Calu3 (cell line): ENCODE results near the gene SLC25A36. TPM values are rescaled to one million over a fixed set of nuclear protein-coding genes. Genes with fewer than 3 reads are reported as not detected.

ENCODE experiments used
- BruUV-seq: library from RNA; stranded (reverse); fragments of 400-500 nt; replicated peaks from 2 replicates; lab custom pipeline; 2021; lab: Mats Ljungman, UMichigan
- CTCF ChIA-PET: fragments of 300-600 bp; sonication (Branson Sonifier 250); formaldehyde crosslinking; loops from one replicate; lab custom pipeline; 2022; ENCODE audit warnings: antibody characterized with exemption; lab: Charles Lee
- DNase-seq: peaks from one replicate; pipeline ENCODE4 v3.0.0; 2022
- H3K27ac Mint-ChIP-seq: one replicate; pipeline ENCODE4 v1.8.0; 2022; ENCODE audit warnings: mixed read lengths; ENCODE audit not compliant: unreplicated experiment
- H3K27me3 Mint-ChIP-seq: one replicate; pipeline ENCODE4 v1.8.0; 2022; ENCODE audit warnings: mixed read lengths; ENCODE audit not compliant: unreplicated experiment
- H3K36me3 Mint-ChIP-seq: one replicate; pipeline ENCODE4 v1.8.0; 2022; ENCODE audit warnings: mild to moderate bottlenecking, moderate library complexity, mixed read lengths; ENCODE audit not compliant: insufficient read depth, unreplicated experiment
- H3K4me1 Mint-ChIP-seq: one replicate; pipeline ENCODE4 v1.8.0; 2022; ENCODE audit warnings: mild to moderate bottlenecking, low read depth, mixed read lengths; ENCODE audit not compliant: unreplicated experiment
- H3K4me3 Mint-ChIP-seq: one replicate; pipeline ENCODE4 v1.8.0; 2022; ENCODE audit warnings: mild to moderate bottlenecking, low read depth, moderate library complexity, mixed read lengths; ENCODE audit not compliant: unreplicated experiment
- H3K9me3 Mint-ChIP-seq: one replicate; pipeline ENCODE4 v1.8.0; 2022; ENCODE audit warnings: low read depth, mixed read lengths; ENCODE audit not compliant: unreplicated experiment
- intact Hi-C: fragments of 100-400 bp; cut with micrococcal nuclease; formaldehyde crosslinking; loops from one replicate; pipeline ENCODE4 v1.10.0; 2022; ENCODE audit not compliant: unreplicated experiment
- total RNA-seq: library from RNA; stranded (reverse); gene quantifications from 2 replicates; pipeline ENCODE4 v1.2.3, GENCODE V29; 2022
- TF ChIP-seq, protein P1 (sequence below): fragments of 200-600 bp; IDR thresholded peaks from one replicate; pipeline ENCODE4 v1.8.0; 2022; ENCODE audit warnings: antibody characterized with exemption; ENCODE audit not compliant: unreplicated experiment

SLC25A36 gene
- total RNA-seq, 1 experiment from 2014 or later: 114 TPM

DNA sequence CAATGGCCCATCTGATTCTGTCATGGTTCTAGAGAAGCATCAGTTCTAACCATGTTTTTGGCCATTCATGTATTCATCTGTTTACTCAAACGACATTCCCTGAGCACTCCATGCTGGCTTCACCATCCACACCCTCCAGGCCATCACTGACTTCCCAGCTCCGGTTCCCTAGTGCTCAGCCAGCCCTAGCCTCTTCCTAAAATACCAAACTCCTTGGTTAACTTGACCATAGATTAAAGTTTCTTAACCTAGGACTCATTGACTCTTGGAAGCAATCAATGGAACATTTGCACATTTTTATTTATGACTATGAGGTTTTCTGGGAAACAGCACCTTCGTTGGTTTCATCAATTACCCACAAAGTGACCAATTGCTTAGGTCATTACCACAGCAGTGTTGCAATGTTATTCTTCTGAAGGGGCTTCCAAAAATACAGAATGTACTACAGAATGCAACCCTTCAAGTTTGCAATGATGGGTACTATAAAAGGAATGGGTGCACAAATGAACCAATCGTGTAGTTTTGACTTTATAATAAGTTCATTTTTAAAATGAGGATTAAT lies 27.2 kb upstream of the SLC25A36 start:
- DNase-seq: no peak
- intact Hi-C loops: no loop called here
- H3K27ac Mint-ChIP-seq: no peak overlapping the region
- no peaks in the 10 kb centered on the region for H3K9me3 Mint-ChIP-seq
- BruUV-seq: no TSS peak
- H3K4me3 Mint-ChIP-seq: no peak overlapping the region
- CTCF ChIA-PET: no interaction called here
- no peaks in the 10 kb centered on the region for H3K36me3 Mint-ChIP-seq
- TF ChIP-seq, protein P1, sequence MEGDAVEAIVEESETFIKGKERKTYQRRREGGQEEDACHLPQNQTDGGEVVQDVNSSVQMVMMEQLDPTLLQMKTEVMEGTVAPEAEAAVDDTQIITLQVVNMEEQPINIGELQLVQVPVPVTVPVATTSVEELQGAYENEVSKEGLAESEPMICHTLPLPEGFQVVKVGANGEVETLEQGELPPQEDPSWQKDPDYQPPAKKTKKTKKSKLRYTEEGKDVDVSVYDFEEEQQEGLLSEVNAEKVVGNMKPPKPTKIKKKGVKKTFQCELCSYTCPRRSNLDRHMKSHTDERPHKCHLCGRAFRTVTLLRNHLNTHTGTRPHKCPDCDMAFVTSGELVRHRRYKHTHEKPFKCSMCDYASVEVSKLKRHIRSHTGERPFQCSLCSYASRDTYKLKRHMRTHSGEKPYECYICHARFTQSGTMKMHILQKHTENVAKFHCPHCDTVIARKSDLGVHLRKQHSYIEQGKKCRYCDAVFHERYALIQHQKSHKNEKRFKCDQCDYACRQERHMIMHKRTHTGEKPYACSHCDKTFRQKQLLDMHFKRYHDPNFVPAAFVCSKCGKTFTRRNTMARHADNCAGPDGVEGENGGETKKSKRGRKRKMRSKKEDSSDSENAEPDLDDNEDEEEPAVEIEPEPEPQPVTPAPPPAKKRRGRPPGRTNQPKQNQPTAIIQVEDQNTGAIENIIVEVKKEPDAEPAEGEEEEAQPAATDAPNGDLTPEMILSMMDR: no peak
- peaks cover 60% of the 10 kb centered on the region for H3K27me3 Mint-ChIP-seq
- H3K4me1 Mint-ChIP-seq: peaks cover 14% of the 10 kb centered on the region

DNA sequence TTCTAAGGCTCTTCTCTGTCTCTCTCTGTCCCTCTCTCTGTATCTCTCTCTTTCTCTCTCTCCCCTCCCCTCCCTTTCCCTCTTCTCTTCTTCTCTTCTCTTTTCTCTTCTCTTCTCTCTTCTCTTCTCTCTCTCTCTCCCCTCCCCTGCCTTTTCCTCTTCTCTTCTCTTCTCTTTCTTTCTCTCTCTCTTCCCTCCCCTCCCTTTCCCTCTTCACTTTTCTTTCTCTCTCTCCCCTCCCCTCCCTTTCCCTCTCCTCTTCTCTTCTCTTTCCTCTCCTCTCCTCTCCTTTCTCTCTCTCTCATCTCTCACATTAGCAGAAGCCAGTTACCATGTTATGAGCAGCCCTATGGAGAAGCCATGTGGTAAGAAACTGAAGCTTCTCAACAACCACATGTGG lies 25.0 kb upstream of the SLC25A36 start:
- BruUV-seq: no TSS peak
- CTCF ChIA-PET: interaction anchor here (0.6 to 0.7 kb wide), 2 partner anchors 13 to 478 kb away, joined by 4 to 7 read pairs; no protein-coding TSS in a partner anchor
- H3K9me3 Mint-ChIP-seq: no peaks in the 10 kb centered on the region
- no peaks in the 10 kb centered on the region for H3K36me3 Mint-ChIP-seq
- H3K27ac Mint-ChIP-seq: no peak overlapping the region
- peaks cover 10% of the 10 kb centered on the region for H3K4me1 Mint-ChIP-seq
- DNase-seq: no peak
- intact Hi-C loops: no loop called here
- TF ChIP-seq, protein P1: no peak
- H3K4me3 Mint-ChIP-seq: no peak overlapping the region
- peaks cover 81% of the 10 kb centered on the region for H3K27me3 Mint-ChIP-seq

DNA sequence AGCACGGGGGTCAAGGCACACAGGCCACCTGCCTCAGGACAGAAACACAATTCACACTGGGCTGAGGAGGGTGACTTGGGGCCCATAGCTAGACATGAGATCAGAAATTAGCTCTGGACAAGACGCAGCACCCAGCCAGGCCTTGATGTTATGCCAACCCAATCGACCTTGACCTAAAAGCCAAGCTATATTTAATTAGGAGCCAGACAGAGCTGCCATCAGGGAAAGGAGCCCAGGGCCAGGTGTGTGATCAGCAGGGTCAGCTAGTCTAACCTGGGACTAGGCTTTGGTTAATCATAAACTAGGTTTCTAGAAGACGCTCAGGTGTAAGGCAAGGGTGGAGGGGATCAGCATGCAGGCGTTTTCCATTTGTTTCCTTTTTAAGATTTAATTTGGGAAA lies 23.9 kb upstream of the SLC25A36 start:
- no TSS peak for BruUV-seq
- TF ChIP-seq, protein P1: no peak
- Mint-ChIP-seq H3K4me1 (no peaks in the 10 kb centered on the region), H3K27ac (no peak overlapping the region), H3K9me3 (no peaks in the 10 kb centered on the region), H3K36me3 (no peaks in the 10 kb centered on the region), H3K4me3 (no peak overlapping the region), H3K27me3 (peaks cover 81% of the 10 kb centered on the region)
- CTCF ChIA-PET: interaction anchor here (0.5 kb wide), 1 partner anchor 36 kb away, joined by 3 read pairs; no protein-coding TSS in a partner anchor
- intact Hi-C loops: no loop called here
- DNase-seq: no peak

DNA sequence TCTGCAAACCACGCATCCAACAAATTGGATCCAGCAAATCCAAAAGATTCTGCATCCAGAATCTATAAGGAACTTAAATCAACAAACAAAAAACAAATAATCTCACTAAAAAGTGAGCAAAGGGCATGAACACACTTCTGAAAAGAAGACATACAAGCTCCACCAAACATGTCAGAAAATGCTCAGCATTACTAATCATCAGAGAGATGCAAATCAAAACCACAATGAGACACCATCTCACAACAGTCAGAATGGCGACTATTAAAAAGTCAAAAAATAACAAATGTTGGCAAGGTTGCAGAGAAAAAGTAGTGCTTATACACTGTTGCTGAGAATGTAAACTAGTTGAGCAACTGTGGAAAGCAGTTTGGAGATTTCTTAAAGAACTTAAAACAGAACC lies 21.6 kb upstream of the SLC25A36 start:
- no TSS peak for BruUV-seq
- CTCF ChIA-PET: no interaction called here
- no peaks in the 10 kb centered on the region for H3K9me3 Mint-ChIP-seq
- H3K27ac Mint-ChIP-seq: no peak overlapping the region
- no peaks in the 10 kb centered on the region for H3K4me1 Mint-ChIP-seq
- TF ChIP-seq, protein P1: no peak
- DNase-seq: no peak
- intact Hi-C loops: no loop called here
- H3K27me3 Mint-ChIP-seq: peaks cover 71% of the 10 kb centered on the region
- no peaks in the 10 kb centered on the region for H3K36me3 Mint-ChIP-seq
- no peak overlapping the region for H3K4me3 Mint-ChIP-seq
